ENCODE measurements around the gene KNCN.

Gene KNCN

DNA sequence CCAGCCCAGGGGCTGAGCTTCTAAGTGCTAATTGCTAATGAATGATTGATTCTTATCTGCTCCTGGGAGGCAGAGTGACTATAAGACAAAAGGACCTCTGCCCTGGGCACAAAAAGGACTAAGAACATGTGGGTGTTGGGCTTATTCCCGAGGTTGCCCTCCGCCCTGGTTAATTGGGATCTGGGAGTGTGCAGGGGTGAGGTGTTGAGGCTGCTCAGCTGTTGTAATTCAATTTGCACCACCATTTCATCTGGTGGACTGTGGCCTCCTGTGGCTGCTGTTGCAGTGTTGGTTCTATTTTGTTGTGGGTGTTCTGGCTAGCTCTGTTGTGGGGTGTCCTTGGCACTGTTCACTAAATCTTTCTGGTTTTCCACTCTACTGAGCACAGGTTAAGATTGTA lies 13.3 kb downstream of the KNCN start:
- TF ChIP-seq CTCF (conservative IDR thresholded peaks at IDR 0.05; ENCODE audit: control insufficient read depth, insufficient read depth, low read depth, low read length), result no peak
- no peak overlapping the region for H3K4me3 ChIP-seq (ENCODE audit: control insufficient read depth, low read depth, low read length)
- no peak for DNase-seq (ENCODE audit: low read depth)

DNA sequence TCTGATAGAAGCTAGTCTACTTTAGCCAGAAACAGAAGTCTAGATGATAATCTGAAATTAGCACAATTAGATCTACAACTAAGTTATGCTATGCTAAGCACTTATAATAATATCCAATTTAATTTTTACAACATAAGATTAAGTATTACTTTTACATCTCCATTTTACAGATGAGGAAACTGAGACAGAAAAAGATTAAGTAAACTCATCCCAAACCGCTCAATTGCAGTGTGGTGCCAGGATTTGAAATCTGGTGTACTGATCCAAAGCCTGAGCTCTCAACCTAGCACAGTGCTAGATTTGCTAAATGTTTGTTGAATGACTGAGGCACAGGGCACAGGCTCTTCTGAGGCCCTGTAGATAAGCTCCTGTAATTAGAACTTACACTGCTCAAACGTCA lies 13.8 kb downstream of the KNCN start:
- no peak for TF ChIP-seq CTCF (conservative IDR thresholded peaks at IDR 0.05; ENCODE audit: control insufficient read depth, insufficient read depth, low read depth, low read length)
- no peak overlapping the region for H3K4me3 ChIP-seq (ENCODE audit: control insufficient read depth, low read depth, low read length)
- DNase-seq (ENCODE audit: low read depth), result no peak

DNA sequence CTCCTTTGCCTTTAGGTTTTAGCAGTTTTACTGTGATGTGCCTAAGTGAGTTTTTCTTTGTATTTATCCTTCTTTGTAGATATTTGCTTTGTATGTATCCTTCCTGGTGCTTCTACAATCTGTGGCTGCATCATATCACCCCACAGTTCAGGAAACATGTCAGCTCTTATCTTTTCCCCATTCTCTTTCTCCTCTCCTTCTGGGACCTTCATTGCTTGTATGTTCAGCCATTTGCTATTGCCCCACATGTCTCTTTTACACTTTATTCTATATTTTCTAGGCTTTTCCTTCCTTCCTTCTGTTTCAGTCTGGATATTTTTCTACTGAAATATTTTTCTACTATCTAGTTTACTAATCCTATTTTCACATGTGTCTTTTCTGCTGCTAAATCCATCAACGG lies 14.9 kb downstream of the KNCN start:
- H3K4me3 ChIP-seq (ENCODE audit: control insufficient read depth, low read depth, low read length), result no peak overlapping the region
- no peak for DNase-seq (ENCODE audit: low read depth)
- TF ChIP-seq CTCF (conservative IDR thresholded peaks at IDR 0.05; ENCODE audit: control insufficient read depth, insufficient read depth, low read depth, low read length), result no peak

- no peak overlapping the region for H3K4me3 ChIP-seq (ENCODE audit: control insufficient read depth, low read depth, low read length)
- peak; percentile 17 for DNase-seq (ENCODE audit: low read depth)
- peak; percentile 41 for TF ChIP-seq CTCF (conservative IDR thresholded peaks at IDR 0.05; ENCODE audit: control insufficient read depth, insufficient read depth, low read depth, low read length)
Observed at GRCh38 chr1:46535063-46535462, 16.4 kb downstream of the KNCN start.

- no peak for TF ChIP-seq CTCF (conservative IDR thresholded peaks at IDR 0.05; ENCODE audit: control insufficient read depth, insufficient read depth, low read depth, low read length)
- peak; percentile 18 for DNase-seq (ENCODE audit: low read depth)
- no peak overlapping the region for H3K4me3 ChIP-seq (ENCODE audit: control insufficient read depth, low read depth, low read length)
Observed at GRCh38 chr1:46533179-46533864, 18.1 kb downstream of the KNCN start.

- H3K4me3 ChIP-seq (ENCODE audit: control insufficient read depth, low read depth, low read length), result no peak overlapping the region
- DNase-seq (ENCODE audit: low read depth), result peak; percentile 37
- peak; percentile 44 for TF ChIP-seq CTCF (conservative IDR thresholded peaks at IDR 0.05; ENCODE audit: control insufficient read depth, insufficient read depth, low read depth, low read length)
Observed at GRCh38 chr1:46532498-46533178, 18.8 kb downstream of the KNCN start.

Measured in fibroblast of mammary gland (primary cell).